Activated T-cell treated with anti-CD3 and anti-CD28 coated beads, Interleukin-2, amount 50 U/mL, for 24 hours (primary cell): ENCODE measurements around the gene ANP32D.
"Not testable (repeated sequence)": the region's sequence is repeated elsewhere in the genome, so short reads cannot be mapped to it uniquely, and the experiment has no call there.

Experiments used
- DNase-seq: peaks from one replicate; pipeline ENCODE4 v3.0.0-alpha.2; 2020
- H3K27ac Mint-ChIP-seq: 2 replicates; pipeline ENCODE4 v1.8.0; 2020; ENCODE audit warnings: mild to moderate bottlenecking, mixed read lengths
- H3K27me3 Mint-ChIP-seq: 2 replicates; pipeline ENCODE4 v1.8.0; 2020; ENCODE audit warnings: mixed read lengths
- H3K36me3 Mint-ChIP-seq: 2 replicates; pipeline ENCODE4 v1.8.0; 2020; ENCODE audit warnings: low read depth, mixed read lengths
- H3K4me1 Mint-ChIP-seq: 2 replicates; pipeline ENCODE4 v1.8.0; 2020; ENCODE audit warnings: low read depth, mixed read lengths
- H3K4me3 Mint-ChIP-seq: 2 replicates; pipeline ENCODE4 v1.8.0; 2020; ENCODE audit warnings: mild to moderate bottlenecking, moderate library complexity, mixed read lengths
- H3K9me3 Mint-ChIP-seq: 2 replicates; pipeline ENCODE4 v1.8.0; 2020; ENCODE audit warnings: mixed read lengths

Gene ANP32D

GRCh38 chr12:48472259-48472658, at the start of gene ANP32D:
Gene ANP32D, plus strand, starts transcription at chr12:48472559. Its CDS starts 106 bp downstream, at chr12:48472665.
- no peak within 1 kb of the TSS for H3K27ac Mint-ChIP-seq
- H3K36me3 Mint-ChIP-seq: no peaks in the 10 kb centered on the region
- H3K4me3 Mint-ChIP-seq: no peak within 1 kb of the TSS
- H3K27me3 Mint-ChIP-seq: peaks cover 44% of the 10 kb centered on the region
- DNase-seq: no peak
- H3K4me1 Mint-ChIP-seq: no peaks in the 10 kb centered on the region
- H3K9me3 Mint-ChIP-seq: peaks cover 34% of the 10 kb centered on the region

DNA sequence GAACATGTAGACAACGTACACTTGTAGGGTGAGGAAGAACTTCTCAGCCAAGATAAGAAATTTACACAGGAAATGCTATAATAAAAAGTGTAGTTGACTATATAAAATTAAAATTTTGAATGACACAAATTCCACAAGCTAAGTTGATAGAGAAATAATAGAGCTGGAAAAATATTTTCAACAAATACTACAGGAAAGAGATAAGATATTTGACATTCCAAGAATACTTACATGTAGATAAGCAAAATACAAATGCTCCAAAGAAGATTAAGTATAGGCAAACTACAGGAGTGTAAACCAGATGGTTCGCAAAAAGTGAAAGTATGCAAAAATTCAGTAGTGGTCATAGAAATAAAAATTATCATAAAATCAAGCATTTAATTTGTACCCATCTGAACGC, 49.2 kb upstream of the ANP32D start:
- no peak for DNase-seq
- no peaks in the 10 kb centered on the region for H3K36me3 Mint-ChIP-seq
- H3K4me3 Mint-ChIP-seq: no peak overlapping the region
- peaks cover 12% of the 10 kb centered on the region for H3K4me1 Mint-ChIP-seq
- H3K9me3 Mint-ChIP-seq: peaks cover 3% of the 10 kb centered on the region
- peaks cover 9% of the 10 kb centered on the region for H3K27me3 Mint-ChIP-seq
- no peak overlapping the region for H3K27ac Mint-ChIP-seq

GRCh38 chr12:48424644-48425043, 47.7 kb upstream of the ANP32D start:
- Mint-ChIP-seq H3K4me3 (no peak overlapping the region), H3K27me3 (peaks cover 13% of the 10 kb centered on the region), H3K36me3 (no peaks in the 10 kb centered on the region), H3K4me1 (peaks cover 12% of the 10 kb centered on the region), H3K27ac (no peak overlapping the region), H3K9me3 (peaks cover 3% of the 10 kb centered on the region)
- no peak for DNase-seq

DNA sequence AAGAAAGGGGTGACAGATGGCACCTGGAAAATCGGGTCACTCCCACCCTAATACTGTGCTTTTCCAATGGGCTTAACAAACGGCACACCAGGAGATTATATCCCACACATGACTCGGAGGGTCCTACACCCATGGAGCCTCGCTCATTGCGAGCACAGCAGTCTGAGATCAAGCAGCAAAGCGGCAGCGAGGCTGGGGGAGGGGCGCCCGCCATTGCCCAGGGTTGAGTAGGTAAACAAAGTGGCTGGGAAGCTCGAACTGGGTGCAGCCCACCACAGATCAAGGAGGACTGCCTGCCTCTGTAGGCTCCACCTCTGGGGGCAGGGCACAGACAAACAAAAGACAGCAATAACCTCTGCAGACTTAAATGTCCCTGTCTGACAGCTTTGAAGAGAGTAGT, 38.3 kb upstream of the ANP32D start:
- not testable (repeated sequence) for H3K4me3 Mint-ChIP-seq, H3K27ac Mint-ChIP-seq, DNase-seq, H3K36me3 Mint-ChIP-seq, H3K4me1 Mint-ChIP-seq, H3K9me3 Mint-ChIP-seq
- peaks cover 13% of the 10 kb centered on the region for H3K27me3 Mint-ChIP-seq

- peaks cover 6% of the 10 kb centered on the region for H3K4me1 Mint-ChIP-seq
- no peaks in the 10 kb centered on the region for H3K9me3 Mint-ChIP-seq
- no peaks in the 10 kb centered on the region for H3K27me3 Mint-ChIP-seq
- no peak overlapping the region for H3K27ac Mint-ChIP-seq
- no peak for DNase-seq
- H3K4me3 Mint-ChIP-seq: no peak overlapping the region
- H3K36me3 Mint-ChIP-seq: no peaks in the 10 kb centered on the region
These were observed 31.3 kb upstream of the ANP32D start for GRCh38 chr12:48441069-48441468.

DNA sequence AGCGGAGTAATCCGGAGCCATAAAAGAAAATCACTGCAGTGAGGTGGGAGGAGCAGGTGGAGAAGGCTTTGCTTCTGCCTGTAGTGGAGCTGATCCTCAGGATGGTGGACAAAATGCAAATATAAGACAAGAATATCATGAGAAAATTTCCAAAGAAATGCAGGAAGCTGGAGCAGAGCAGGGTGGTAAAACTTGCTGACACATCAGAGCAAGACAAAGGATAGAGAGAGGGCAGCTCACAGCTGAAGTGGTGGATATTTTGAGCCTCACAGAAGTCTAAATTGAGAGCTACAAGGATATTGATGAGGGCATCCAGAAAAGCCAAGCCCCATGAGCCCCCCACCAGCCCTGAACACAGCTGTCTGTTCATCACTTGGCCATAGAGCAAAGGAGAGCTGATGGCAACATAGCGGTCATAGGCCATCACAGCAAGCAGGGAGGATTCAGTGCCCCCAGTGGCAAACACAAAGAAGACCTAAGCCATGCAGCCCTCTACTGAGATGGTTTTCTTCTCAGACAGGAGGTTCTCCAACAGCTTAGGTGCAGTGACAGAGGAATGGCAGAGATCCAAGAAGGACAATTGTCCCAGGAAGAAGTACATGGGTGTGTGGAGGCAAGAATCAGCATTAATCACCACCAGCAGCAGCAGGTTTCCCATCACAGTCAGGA, 30.0 kb upstream of the ANP32D start:
- Mint-ChIP-seq H3K36me3 (no peaks in the 10 kb centered on the region), H3K27me3 (no peaks in the 10 kb centered on the region), H3K9me3 (no peaks in the 10 kb centered on the region), H3K4me3 (no peak overlapping the region), H3K4me1 (peaks cover 11% of the 10 kb centered on the region), H3K27ac (no peak overlapping the region)
- DNase-seq: no peak

- Mint-ChIP-seq H3K4me3 (no peak overlapping the region), H3K27ac (no peak overlapping the region)
These were observed 26.8 kb upstream of the ANP32D start for GRCh38 chr12:48445538-48445937.

DNA sequence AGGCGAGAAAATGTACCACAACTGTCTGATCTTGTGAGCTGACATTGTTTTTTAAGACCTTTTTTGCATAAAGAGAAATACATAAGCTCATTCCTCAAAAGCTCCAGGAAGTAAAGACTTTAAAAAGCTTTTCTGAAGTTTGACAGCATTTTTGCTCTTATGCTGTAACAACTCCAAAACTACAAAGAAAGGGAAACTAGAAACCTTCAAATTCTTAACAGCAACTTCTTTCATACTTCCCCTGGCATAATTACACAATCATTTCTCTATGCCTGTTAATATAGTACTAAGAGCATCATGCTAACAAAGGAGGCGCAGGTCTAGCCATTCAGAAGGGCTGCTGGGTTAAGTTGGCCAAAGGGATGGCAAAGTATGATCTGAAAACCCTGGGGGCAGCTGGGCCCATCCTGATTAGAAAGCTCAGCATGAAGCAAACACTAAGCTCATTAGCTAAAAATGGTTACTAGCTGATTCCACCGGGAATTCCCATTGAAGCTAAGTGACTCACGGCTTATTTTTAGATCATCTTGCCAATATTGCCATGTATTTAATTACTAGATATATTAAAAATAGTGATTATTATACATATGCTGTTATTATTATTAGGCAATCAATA, 26.1 kb upstream of the ANP32D start:
- peaks cover 11% of the 10 kb centered on the region for H3K4me1 Mint-ChIP-seq
- no peak overlapping the region for H3K27ac Mint-ChIP-seq
- peaks cover 8% of the 10 kb centered on the region for H3K9me3 Mint-ChIP-seq
- no peak for DNase-seq
- H3K36me3 Mint-ChIP-seq: no peaks in the 10 kb centered on the region
- no peaks in the 10 kb centered on the region for H3K27me3 Mint-ChIP-seq
- H3K4me3 Mint-ChIP-seq: no peak overlapping the region

More at GRCh38 chr12:48445538-48445937, 26.8 kb upstream of the ANP32D start:
- Mint-ChIP-seq H3K4me1 (peaks cover 11% of the 10 kb centered on the region), H3K27me3 (no peaks in the 10 kb centered on the region), H3K9me3 (peaks cover 8% of the 10 kb centered on the region), H3K36me3 (no peaks in the 10 kb centered on the region)
- DNase-seq: no peak

DNA sequence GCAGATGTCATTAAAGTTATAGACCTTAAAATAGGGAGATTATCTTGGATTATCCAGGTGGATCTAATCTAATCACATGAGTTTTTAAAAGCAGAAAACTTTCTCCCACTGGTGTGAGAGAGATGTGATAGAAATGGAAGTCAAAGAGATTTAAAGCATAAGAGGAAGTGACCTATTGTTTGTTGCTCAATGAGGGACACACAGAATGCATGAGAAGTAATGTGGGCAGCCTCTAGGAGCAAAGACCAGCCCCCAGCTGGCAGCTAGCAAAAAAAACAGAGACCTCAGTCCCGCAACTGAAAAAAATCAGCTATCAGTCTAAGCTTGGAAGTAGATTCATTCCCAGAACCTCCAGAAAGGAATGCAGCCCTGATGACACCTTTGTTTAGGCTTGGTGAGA, 24.6 kb upstream of the ANP32D start:
- Mint-ChIP-seq H3K27me3 (no peaks in the 10 kb centered on the region), H3K9me3 (peaks cover 8% of the 10 kb centered on the region), H3K4me3 (no peak overlapping the region), H3K4me1 (peaks cover 11% of the 10 kb centered on the region), H3K27ac (no peak overlapping the region), H3K36me3 (no peaks in the 10 kb centered on the region)
- DNase-seq: no peak

DNA sequence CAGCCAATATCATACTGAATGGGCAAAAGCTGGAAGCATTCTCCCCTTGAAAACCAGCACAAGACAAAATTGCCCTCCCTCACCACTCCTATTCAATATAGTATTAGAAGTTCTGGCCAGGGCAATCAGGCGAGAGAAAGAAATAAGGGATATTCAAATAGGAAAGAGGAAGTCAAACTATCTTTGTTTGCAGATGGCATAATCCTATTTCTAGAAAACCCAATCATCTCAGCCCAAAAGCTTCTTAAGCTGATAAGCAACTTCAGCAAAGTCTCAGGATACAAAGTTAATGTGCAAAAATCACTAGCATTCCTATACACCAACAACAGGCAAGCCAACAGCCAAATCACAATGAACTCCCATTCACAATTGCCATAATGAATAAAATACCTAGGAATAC, 21.0 kb upstream of the ANP32D start:
- Mint-ChIP-seq H3K27me3 (no peaks in the 10 kb centered on the region), H3K9me3 (peaks cover 8% of the 10 kb centered on the region), H3K4me3 (no peak overlapping the region), H3K4me1 (peaks cover 2% of the 10 kb centered on the region), H3K27ac (no peak overlapping the region), H3K36me3 (no peaks in the 10 kb centered on the region)
- DNase-seq: no peak

- H3K27me3 Mint-ChIP-seq, H3K9me3 Mint-ChIP-seq, H3K27ac Mint-ChIP-seq, H3K36me3 Mint-ChIP-seq, H3K4me3 Mint-ChIP-seq, H3K4me1 Mint-ChIP-seq, DNase-seq: not testable (repeated sequence)
These were observed 19.4 kb upstream of the ANP32D start for GRCh38 chr12:48452961-48453360.

DNA sequence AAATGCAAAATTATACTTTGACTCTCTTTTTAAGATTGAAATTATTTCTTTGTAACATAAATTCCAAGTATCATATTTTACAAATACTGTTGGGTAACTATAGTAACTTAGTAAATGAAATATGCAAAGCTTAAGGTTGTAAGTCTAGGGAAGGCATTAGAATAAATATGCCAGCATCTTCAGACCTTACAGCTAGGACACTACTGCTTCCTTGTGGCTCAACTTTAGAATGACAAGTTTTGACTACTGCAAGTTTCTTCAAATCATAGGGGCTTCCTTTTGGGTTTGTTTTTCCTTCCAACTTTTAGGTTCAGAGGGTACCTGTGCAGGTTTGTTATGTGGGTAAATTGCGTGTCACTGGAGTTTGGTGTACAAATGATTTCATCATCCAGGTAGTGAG, 17.7 kb upstream of the ANP32D start:
- no peaks in the 10 kb centered on the region for H3K4me1 Mint-ChIP-seq
- H3K9me3 Mint-ChIP-seq: peaks cover 5% of the 10 kb centered on the region
- H3K4me3 Mint-ChIP-seq: no peak overlapping the region
- peaks cover 10% of the 10 kb centered on the region for H3K27me3 Mint-ChIP-seq
- H3K36me3 Mint-ChIP-seq: no peaks in the 10 kb centered on the region
- DNase-seq: no peak
- H3K27ac Mint-ChIP-seq: no peak overlapping the region

- Mint-ChIP-seq H3K4me3 (no peak overlapping the region), H3K36me3 (no peaks in the 10 kb centered on the region), H3K9me3 (peaks cover 2% of the 10 kb centered on the region), H3K4me1 (no peaks in the 10 kb centered on the region), H3K27ac (no peak overlapping the region), H3K27me3 (peaks cover 10% of the 10 kb centered on the region)
- no peak for DNase-seq
These were observed 17.2 kb upstream of the ANP32D start for GRCh38 chr12:48455116-48455515.

DNA sequence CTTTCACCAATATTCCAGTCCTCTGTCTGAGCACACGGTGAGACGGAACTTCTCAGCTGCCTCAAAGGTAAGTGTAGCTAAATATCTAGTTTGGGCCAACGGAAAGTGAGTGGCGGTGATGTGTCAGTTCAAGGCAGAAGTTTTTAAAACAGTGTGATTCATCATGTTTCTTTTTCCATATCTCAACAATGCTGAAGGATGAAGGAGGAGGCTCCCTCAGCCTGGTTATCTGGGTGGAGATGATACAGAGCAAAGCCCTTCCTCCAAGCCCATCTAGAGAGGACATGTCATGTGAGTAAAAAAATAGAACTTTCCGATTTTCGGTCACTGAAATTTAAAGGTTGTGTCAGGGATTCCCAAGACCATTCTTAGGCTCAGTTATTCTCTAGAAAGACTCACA, 13.1 kb upstream of the ANP32D start:
- Mint-ChIP-seq H3K27ac (no peak overlapping the region), H3K9me3 (no peaks in the 10 kb centered on the region), H3K36me3 (no peaks in the 10 kb centered on the region), H3K27me3 (peaks cover 16% of the 10 kb centered on the region), H3K4me1 (no peaks in the 10 kb centered on the region), H3K4me3 (no peak overlapping the region)
- no peak for DNase-seq

GRCh38 chr12:48469027-48469426, 3.3 kb upstream of the ANP32D start:
- not testable (repeated sequence) for H3K4me3 Mint-ChIP-seq, DNase-seq, H3K27ac Mint-ChIP-seq, H3K36me3 Mint-ChIP-seq, H3K4me1 Mint-ChIP-seq
- Mint-ChIP-seq H3K27me3 (peaks cover 29% of the 10 kb centered on the region), H3K9me3 (peaks cover 37% of the 10 kb centered on the region)
